ENCODE results near the gene HSF4. TPM values are rescaled to one million over a fixed set of nuclear protein-coding genes. Genes with fewer than 3 reads are reported as not detected.

HSF4 gene
- total RNA-seq, 1 experiment from 2014 or later = 1.2 TPM

DNA sequence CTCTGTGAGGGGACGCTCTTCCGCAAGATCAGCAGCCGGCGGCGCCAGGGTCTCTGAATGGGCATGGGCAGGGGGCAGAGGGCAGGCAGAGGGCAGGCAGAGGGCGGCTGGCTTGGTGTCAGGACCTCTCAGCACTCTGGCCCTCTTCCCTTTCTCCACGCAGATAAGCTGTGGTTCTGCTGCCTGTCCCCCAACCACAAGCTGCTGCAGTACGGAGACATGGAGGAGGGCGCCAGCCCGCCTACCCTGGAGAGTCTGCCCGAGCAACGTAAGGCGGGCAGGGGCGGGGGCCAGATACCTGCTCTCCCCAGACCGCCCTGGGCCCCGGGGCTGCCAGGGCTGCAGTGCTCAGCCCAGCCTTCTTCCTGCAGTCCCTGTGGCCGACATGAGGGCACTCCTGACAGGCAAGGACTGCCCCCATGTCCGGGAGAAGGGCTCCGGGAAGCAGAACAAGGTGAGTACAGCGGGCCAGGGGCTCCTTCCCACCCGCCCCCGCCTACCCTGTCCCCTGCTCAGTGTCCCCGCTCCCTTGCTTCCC is 38.5 kb downstream of the HSF4 start:
- Mint-ChIP-seq H3K27ac (no peak overlapping the region), H3K27me3 (ENCODE audit: low read depth) (0 out of 2 replicates have a peak, but pooled peaks cover 3% of the 10 kb centered on the region), H3K9me3 (no peaks in the 10 kb centered on the region), H3K4me1 (peaks cover 19 to 21% of the 10 kb centered on the region in 2 experiments), H3K36me3 (ENCODE audit: insufficient read depth in 1 of 3, low read depth in 3 of 3) (peaks cover 4 to 30% (median 7%) of the 10 kb centered on the region in 3 experiments; a peak in 5 of 7 replicates), H3K4me3 (no peak overlapping the region)
- no peaks in the 10 kb centered on the region for H3K9me3 ChIP-seq (ENCODE audit: control insufficient read depth, low read depth, low read length)
- H3K4me2 ChIP-seq (ENCODE audit: insufficient read depth, insufficient read length, low read length) = no peak overlapping the region
- no peaks in the 10 kb centered on the region for H3K23me2 ChIP-seq (ENCODE audit: insufficient read length, low read depth, low read length, poor library complexity, severe bottlenecking)
- H3K4ac ChIP-seq (ENCODE audit: low read depth, low read length) = no peak overlapping the region
- TF ChIP-seq, protein P1, sequence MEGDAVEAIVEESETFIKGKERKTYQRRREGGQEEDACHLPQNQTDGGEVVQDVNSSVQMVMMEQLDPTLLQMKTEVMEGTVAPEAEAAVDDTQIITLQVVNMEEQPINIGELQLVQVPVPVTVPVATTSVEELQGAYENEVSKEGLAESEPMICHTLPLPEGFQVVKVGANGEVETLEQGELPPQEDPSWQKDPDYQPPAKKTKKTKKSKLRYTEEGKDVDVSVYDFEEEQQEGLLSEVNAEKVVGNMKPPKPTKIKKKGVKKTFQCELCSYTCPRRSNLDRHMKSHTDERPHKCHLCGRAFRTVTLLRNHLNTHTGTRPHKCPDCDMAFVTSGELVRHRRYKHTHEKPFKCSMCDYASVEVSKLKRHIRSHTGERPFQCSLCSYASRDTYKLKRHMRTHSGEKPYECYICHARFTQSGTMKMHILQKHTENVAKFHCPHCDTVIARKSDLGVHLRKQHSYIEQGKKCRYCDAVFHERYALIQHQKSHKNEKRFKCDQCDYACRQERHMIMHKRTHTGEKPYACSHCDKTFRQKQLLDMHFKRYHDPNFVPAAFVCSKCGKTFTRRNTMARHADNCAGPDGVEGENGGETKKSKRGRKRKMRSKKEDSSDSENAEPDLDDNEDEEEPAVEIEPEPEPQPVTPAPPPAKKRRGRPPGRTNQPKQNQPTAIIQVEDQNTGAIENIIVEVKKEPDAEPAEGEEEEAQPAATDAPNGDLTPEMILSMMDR (conservative IDR thresholded peaks at IDR 0.05) = no peak
- no peak overlapping the region for H3T11ph ChIP-seq (ENCODE audit: low read length)
- H3K79me1 ChIP-seq (ENCODE audit: insufficient read depth, low read depth, low read length, poor library complexity, severe bottlenecking) = no peaks in the 10 kb centered on the region
- H2BK120ac ChIP-seq (ENCODE audit: low read depth, low read length, poor library complexity, severe bottlenecking) = no peak overlapping the region
- no peaks in the 10 kb centered on the region for H3K4me1 ChIP-seq (ENCODE audit: insufficient read depth, low read length)
- no peaks in the 10 kb centered on the region for H3K79me2 ChIP-seq (ENCODE audit: insufficient read depth, low read length)
- H2AFZ ChIP-seq (ENCODE audit: low read length) = no peak overlapping the region
- H3K56ac ChIP-seq (ENCODE audit: insufficient read length, low read depth, low read length) = no peak overlapping the region
- H3K18ac ChIP-seq (ENCODE audit: insufficient read length, low read depth, low read length) = no peak overlapping the region
- H3K27me3 ChIP-seq (ENCODE audit: insufficient read depth, low read length) = no peaks in the 10 kb centered on the region
- no peak overlapping the region for H3K9ac ChIP-seq (ENCODE audit: extremely low read depth, insufficient read length, low read length)
- no peak overlapping the region for H4K5ac ChIP-seq (ENCODE audit: insufficient read length, low read depth, low read length)
- H3K23ac ChIP-seq (ENCODE audit: insufficient read length, low read depth, low read length) = no peak overlapping the region
- H4K20me1 ChIP-seq (ENCODE audit: control insufficient read depth, insufficient read depth, insufficient read length) = no peaks in the 10 kb centered on the region
- no peak overlapping the region for H2BK12ac ChIP-seq (ENCODE audit: insufficient read length, low read depth, low read length)
- no peak overlapping the region for H3K14ac ChIP-seq (ENCODE audit: insufficient read depth, low read length)
- H2AK5ac ChIP-seq (ENCODE audit: insufficient read length, low read length) = no peak overlapping the region
- no peak overlapping the region for H2BK15ac ChIP-seq (ENCODE audit: low read depth, low read length)
- H4K91ac ChIP-seq (ENCODE audit: insufficient read length, low read depth, low read length) = no peak overlapping the region
- no peak overlapping the region for H3K27ac ChIP-seq (ENCODE audit: insufficient read length, low read depth, low read length)
- DNase-seq = no peak
- H4K8ac ChIP-seq (replicated peaks; ENCODE audit: insufficient read length, low read depth, low read length) = no peak overlapping the region
- WGBS (ENCODE audit: extremely low coverage, insufficient read length, low lambda C conversion rate) = no CpG with 5 or more reads among the region's 23 CpGs
- no peak overlapping the region for H2BK20ac ChIP-seq (ENCODE audit: low read depth, low read length, poor library complexity, severe bottlenecking)
- no peak overlapping the region for H2BK5ac ChIP-seq (ENCODE audit: insufficient read length, low read length)

Measured in H9 (cell line).